WTC11 (cell line): ENCODE results near the gene GNB5. TPM values are rescaled to one million over a fixed set of nuclear protein-coding genes. Genes with fewer than 3 reads are reported as not detected.

Experiments
- ATAC-seq: fragments of 200-7000 bp; cut with Tn5 transposase; 2 replicates; pipeline ENCODE4 v1.10.0; 2021; ENCODE audit warnings: mild to moderate bottlenecking, moderate library complexity
- CTCF ChIA-PET: fragments of 300-600 bp; sonication (Branson Sonifier 250); formaldehyde crosslinking; loops from one replicate; lab custom pipeline; 2021; ENCODE audit warnings: antibody characterized with exemption; lab: Charles Lee
- POLR2A ChIA-PET: fragments of 350-600 bp; sonication (Branson Sonifier 250); formaldehyde crosslinking; loops from one replicate; lab custom pipeline; 2021; ENCODE audit warnings: antibody characterized with exemption; lab: Charles Lee
- DNase-seq: peaks from one replicate; pipeline ENCODE4 v3.0.0; 2021; ENCODE audit warnings: low spot score
- H3K27ac Mint-ChIP-seq: 2 replicates; pipeline ENCODE4 v1.8.0; 2021; ENCODE audit warnings: mixed read lengths
- H3K27me3 Mint-ChIP-seq: 2 replicates; pipeline ENCODE4 v1.8.0; 2021; ENCODE audit warnings: low read depth, mild to moderate bottlenecking, moderate library complexity, mixed read lengths
- H3K36me3 Mint-ChIP-seq: 2 replicates; pipeline ENCODE4 v1.8.0; 2021; ENCODE audit warnings: mixed read lengths
- H3K4me1 Mint-ChIP-seq: 2 replicates; pipeline ENCODE4 v1.8.0; 2022; ENCODE audit warnings: mixed read lengths
- H3K4me3 Mint-ChIP-seq: 2 replicates; pipeline ENCODE4 v1.8.0; 2021; ENCODE audit warnings: mild to moderate bottlenecking, moderate library complexity, mixed read lengths
- H3K9me3 Mint-ChIP-seq: 2 replicates; pipeline ENCODE4 v1.8.0; 2021; ENCODE audit warnings: mixed read lengths
- ATF1 ChIP-seq: sonication (generic); formaldehyde crosslinking; IDR thresholded peaks from 2 replicates; pipeline ENCODE4 v1.8.1; 2023; ENCODE audit warnings: mild to moderate bottlenecking, moderate library complexity, missing genetic modification reagents
- ELF4 ChIP-seq: sonication (generic); formaldehyde crosslinking; IDR thresholded peaks from 2 replicates; pipeline ENCODE4 v1.8.1; 2022; ENCODE audit warnings: low read depth, mild to moderate bottlenecking, moderate library complexity, missing genetic modification reagents
- EMX1 ChIP-seq: fragments of 250-450 bp; sonication (Bioruptor Pico); IDR thresholded peaks from 2 replicates; pipeline ENCODE4 v1.8.0; 2021; ENCODE audit warnings: mild to moderate bottlenecking
- FOXK1 ChIP-seq: sonication (generic); formaldehyde crosslinking; IDR thresholded peaks from 2 replicates; pipeline ENCODE4 v1.8.0; 2022; ENCODE audit warnings: mild to moderate bottlenecking, moderate library complexity, missing genetic modification reagents
- IRF1 ChIP-seq: sonication (generic); formaldehyde crosslinking; IDR thresholded peaks from 2 replicates; pipeline ENCODE4 v1.8.0; 2023; ENCODE audit warnings: missing genetic modification reagents
- IRF2 ChIP-seq: sonication (generic); formaldehyde crosslinking; IDR thresholded peaks from 2 replicates; pipeline ENCODE4 v1.8.0; 2022; ENCODE audit warnings: low read depth, missing genetic modification reagents, borderline replicate concordance
- MLX ChIP-seq: sonication (generic); formaldehyde crosslinking; IDR thresholded peaks from 2 replicates; pipeline ENCODE4 v1.8.1; 2023; ENCODE audit warnings: mild to moderate bottlenecking, missing genetic modification reagents, moderate library complexity
- NFYB ChIP-seq: sonication (generic); formaldehyde crosslinking; conservative IDR thresholded peaks from 2 replicates; pipeline ENCODE4 v1.8.0; 2022; ENCODE audit warnings: low read depth, missing genetic modification reagents
- PREB ChIP-seq: sonication (generic); formaldehyde crosslinking; IDR thresholded peaks from 2 replicates; pipeline ENCODE4 v1.8.1; 2022; ENCODE audit warnings: mild to moderate bottlenecking, missing genetic modification reagents, moderate library complexity, borderline replicate concordance
- PRRX2 ChIP-seq: fragments of 250-450 bp; sonication (Bioruptor Pico); IDR thresholded peaks from 2 replicates; pipeline ENCODE4 v1.8.0; 2021; ENCODE audit warnings: mild to moderate bottlenecking
- RELA ChIP-seq: sonication (generic); formaldehyde crosslinking; IDR thresholded peaks from 2 replicates; pipeline ENCODE4 v1.8.1; 2022; ENCODE audit warnings: missing genetic modification reagents, mild to moderate bottlenecking, borderline replicate concordance
- ZNF396 ChIP-seq: fragments of 250-450 bp; sonication (Bioruptor Pico); IDR thresholded peaks from 2 replicates; pipeline ENCODE4 v1.8.0; 2021; ENCODE audit warnings: mild to moderate bottlenecking, moderate library complexity, borderline replicate concordance
- ZNF423 ChIP-seq: fragments of 250-450 bp; sonication (Bioruptor Pico); IDR thresholded peaks from 2 replicates; pipeline ENCODE4 v2.1.2; 2022; ENCODE audit warnings: mild to moderate bottlenecking, moderate library complexity
- ZNF532 ChIP-seq: fragments of 250-450 bp; sonication (Bioruptor Pico); IDR thresholded peaks from 2 replicates; pipeline ENCODE4 v1.9.0; 2021; ENCODE audit warnings: mild to moderate bottlenecking, borderline replicate concordance
- ZNF671 ChIP-seq: fragments of 250-450 bp; sonication (Bioruptor Pico); IDR thresholded peaks from 2 replicates; pipeline ENCODE4 v1.8.0; 2021; ENCODE audit warnings: mild to moderate bottlenecking
- total RNA-seq: library from RNA; stranded (reverse); gene quantifications from 3 replicates; pipeline ENCODE4 v1.2.3, GENCODE V29; 2021
- TF ChIP-seq, protein P1 (sequence below): fragments of 250-450 bp; sonication (Bioruptor Pico); IDR thresholded peaks from 2 replicates; pipeline ENCODE4 v2.1.2; 2022; ENCODE audit warnings: mild to moderate bottlenecking, moderate library complexity
- TF ChIP-seq, protein P2 (sequence below): sonication (generic); formaldehyde crosslinking; IDR thresholded peaks from 2 replicates; pipeline ENCODE4 v1.8.1; 2023; ENCODE audit warnings: mild to moderate bottlenecking, moderate library complexity, missing genetic modification reagents

GNB5 gene
- total RNA-seq, 1 experiment from 2014 or later = 37.0 TPM

DNA sequence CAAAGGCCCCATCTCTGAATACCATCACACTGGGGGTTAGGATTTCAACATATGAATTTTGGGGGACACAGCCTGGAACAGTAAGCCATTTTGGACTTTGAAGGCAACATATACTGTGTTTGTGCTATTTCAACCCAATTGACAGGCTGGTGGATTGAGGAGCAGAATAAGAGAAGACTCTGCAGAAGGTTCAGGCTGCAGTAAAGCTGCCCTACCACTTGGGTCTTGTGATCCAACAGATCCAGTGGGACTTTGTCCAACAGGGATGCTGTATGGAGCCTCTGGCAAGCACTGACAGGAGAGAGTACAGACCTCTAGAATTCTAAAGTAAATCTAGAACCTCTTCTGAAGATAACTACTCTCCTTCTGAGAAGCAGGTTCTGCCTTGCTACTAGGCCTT, 77.5 kb downstream of the GNB5 start:
- H3K9me3 Mint-ChIP-seq = no peaks in the 10 kb centered on the region
- peaks cover 34% of the 10 kb centered on the region for H3K4me1 Mint-ChIP-seq
- H3K36me3 Mint-ChIP-seq = no peaks in the 10 kb centered on the region
- CTCF ChIA-PET = interaction anchor here (1.4 to 5.3 kb wide), 2 partner anchors 34 to 95 kb away, joined by 4 to 32 read pairs; no protein-coding TSS in a partner anchor
- H3K27ac Mint-ChIP-seq = no peak overlapping the region
- no peak for ATAC-seq
- no peak for DNase-seq
- no peak overlapping the region for H3K4me3 Mint-ChIP-seq
- no peak for TF ChIP-seq EMX1 (CRISPR knock-in tag)
- TF ChIP-seq IRF2 (CRISPR knock-in tag) = no peak
- no peak for TF ChIP-seq ATF1
- TF ChIP-seq MLX = no peak
- TF ChIP-seq PREB (CRISPR knock-in tag) = no peak
- no peak for TF ChIP-seq ZNF532 (CRISPR knock-in tag)
- TF ChIP-seq ZNF423 (CRISPR knock-in tag) = no peak
- TF ChIP-seq, protein P1, sequence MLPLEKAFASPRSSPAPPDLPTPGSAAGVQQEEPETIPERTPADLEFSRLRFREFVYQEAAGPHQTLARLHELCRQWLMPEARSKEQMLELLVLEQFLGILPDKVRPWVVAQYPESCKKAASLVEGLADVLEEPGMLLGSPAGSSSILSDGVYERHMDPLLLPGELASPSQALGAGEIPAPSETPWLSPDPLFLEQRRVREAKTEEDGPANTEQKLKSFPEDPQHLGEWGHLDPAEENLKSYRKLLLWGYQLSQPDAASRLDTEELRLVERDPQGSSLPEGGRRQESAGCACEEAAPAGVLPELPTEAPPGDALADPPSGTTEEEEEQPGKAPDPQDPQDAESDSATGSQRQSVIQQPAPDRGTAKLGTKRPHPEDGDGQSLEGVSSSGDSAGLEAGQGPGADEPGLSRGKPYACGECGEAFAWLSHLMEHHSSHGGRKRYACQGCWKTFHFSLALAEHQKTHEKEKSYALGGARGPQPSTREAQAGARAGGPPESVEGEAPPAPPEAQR = no peak
- no peak for TF ChIP-seq ELF4 (CRISPR knock-in tag)
- TF ChIP-seq RELA (CRISPR knock-in tag) = no peak
- TF ChIP-seq FOXK1 = no peak
- TF ChIP-seq IRF1 (CRISPR knock-in tag) = no peak
- TF ChIP-seq PRRX2 (CRISPR knock-in tag) = no peak
- TF ChIP-seq ZNF396 (CRISPR knock-in tag) = no peak
- TF ChIP-seq NFYB (CRISPR knock-in tag) = no peak
- TF ChIP-seq, protein P2, sequence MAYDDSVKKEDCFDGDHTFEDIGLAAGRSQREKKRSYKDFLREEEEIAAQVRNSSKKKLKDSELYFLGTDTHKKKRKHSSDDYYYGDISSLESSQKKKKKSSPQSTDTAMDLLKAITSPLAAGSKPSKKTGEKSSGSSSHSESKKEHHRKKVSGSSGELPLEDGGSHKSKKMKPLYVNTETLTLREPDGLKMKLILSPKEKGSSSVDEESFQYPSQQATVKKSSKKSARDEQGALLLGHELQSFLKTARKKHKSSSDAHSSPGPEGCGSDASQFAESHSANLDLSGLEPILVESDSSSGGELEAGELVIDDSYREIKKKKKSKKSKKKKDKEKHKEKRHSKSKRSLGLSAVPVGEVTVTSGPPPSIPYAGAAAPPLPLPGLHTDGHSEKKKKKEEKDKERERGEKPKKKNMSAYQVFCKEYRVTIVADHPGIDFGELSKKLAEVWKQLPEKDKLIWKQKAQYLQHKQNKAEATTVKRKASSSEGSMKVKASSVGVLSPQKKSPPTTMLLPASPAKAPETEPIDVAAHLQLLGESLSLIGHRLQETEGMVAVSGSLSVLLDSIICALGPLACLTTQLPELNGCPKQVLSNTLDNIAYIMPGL (CRISPR knock-in tag) = no peak
- no peak for TF ChIP-seq ZNF671 (CRISPR knock-in tag)
- H3K27me3 Mint-ChIP-seq = peaks cover 55% of the 10 kb centered on the region
- POLR2A ChIA-PET = no interaction called here
